Measurements from ENCODE around the gene CCDC170. TPM values are rescaled to one million over a fixed set of nuclear protein-coding genes. Genes with fewer than 3 reads are reported as not detected.
"Not testable (repeated sequence)": the region's sequence is repeated elsewhere in the genome, so short reads cannot be mapped to it uniquely, and the experiment has no call there.

CCDC170 gene
- total RNA-seq, 1 experiment from 2014 or later, result not detected

DNA sequence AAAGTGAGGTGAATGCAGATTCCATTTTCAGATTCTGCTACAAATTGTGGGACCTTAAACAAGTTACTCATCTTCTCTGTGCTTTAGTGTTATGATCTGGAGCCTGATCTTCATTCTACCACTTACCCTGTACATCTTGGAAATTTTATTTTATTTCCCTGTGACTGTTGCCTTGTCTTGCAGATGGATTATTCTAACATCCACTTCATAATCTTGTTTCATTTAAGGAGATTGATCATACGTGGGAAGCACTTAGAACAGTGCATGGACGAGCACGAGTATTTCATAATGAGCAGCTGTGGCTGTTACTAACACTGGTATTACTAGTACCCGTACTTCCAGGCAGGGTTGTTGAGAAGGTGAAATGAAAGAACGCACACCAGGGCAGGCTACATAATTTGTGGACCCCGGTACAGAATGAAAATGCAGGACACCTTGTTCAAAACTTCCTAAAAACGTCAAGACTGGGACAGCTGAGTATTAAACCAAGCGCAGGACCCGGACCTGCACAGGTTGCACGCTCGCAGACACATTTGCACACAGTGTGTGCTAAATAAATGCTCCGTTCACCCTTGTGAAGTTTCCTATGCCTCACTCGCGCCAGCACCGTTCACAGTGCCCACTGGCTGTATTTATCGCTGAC is 535 bp upstream of the CCDC170 start:
- DNase-seq (ENCODE audit: low read depth), result no peak

DNA sequence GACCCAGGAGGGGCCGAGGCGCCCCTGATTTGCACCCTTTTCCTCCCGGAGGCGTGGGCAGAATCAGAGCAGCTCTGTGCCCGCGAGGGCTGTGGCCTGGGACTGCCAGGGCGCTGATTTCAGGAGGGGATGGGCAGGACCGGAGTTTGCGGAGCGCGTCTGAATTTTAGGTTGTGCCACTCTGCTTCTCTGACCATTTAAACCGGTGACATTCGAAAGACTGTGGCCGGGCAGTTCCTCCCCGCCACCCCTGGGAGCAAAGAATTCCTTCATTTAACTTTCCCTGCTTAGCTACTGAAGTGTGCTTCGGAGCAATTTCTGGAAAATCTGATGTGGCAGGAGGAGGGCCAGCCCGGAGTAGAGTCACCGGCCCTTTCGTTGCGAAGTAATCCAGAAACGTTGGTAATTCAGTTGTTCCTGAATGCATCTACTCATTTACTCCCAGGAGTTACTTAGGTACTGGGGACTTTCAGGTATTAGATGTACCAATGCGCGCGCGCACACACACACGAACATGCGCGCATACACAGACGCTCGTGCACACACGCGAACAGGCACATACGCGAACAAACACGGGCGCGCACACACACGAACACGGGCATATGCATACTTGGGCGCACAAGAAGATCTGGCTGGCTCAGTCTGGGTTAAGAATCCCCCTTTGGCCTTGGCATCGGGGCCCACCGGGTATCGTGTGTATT is 568 bp downstream of the CCDC170 start:
- DNase-seq (ENCODE audit: low read depth), result peak; percentile 38

DNA sequence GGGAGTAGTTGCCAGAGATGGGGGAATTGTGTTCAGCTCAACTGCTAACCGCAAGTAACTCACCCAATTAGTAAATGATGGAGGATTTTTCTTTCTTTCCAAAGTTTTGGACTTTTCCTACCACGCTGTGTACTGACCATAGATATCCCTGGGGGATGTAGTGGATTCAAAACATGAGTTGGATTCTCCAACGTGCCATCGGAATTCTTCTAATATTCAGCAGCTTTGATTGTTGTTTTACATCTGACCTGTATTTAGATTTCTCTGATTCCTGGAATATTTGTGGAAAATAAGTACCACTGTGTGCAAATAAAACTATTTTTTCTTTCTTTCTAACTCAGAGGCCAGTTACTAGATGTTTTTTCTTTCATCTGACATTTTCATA is 1.1 kb downstream of the CCDC170 start:
- DNase-seq (ENCODE audit: low read depth), result no peak

DNA sequence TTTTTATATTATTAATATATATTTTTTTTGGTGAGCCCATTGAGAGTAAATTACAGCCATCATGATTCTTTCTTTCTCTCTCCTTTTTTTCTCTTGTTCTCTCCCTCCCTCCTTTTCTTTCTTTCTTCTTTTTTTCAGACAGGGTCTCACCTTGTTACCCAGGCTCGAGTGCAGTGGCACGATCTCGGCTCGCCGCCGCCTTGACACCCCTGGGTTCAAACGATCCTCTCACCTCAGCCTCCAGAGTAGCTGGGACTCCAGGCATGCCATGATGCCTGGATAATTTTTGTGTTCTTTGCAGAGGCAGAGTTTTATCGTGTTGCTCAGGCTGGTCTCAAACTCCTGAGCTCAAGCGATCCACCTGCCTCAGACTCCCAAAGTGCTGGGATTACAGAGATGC is 1.6 kb downstream of the CCDC170 start:
- no peak for DNase-seq (ENCODE audit: low read depth)

DNA sequence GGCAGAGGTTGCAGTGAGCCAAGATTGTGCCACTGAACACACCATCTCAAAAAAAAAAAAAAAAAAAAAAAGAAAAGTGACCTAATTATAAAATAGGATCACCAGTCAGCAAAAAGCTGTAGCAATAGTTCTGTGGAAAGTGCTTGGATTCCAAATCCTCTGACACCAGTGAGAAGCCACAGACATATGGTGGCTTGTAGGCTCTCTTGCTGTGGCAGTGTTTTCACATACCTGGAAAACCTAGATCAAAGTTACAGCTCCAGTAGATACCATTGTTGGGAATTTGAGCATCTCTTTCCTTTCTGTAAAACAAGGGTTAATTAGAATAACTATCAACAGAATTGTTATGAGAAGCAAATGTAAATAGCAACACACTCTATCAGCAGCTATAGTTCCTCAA is 4.1 kb downstream of the CCDC170 start:
- no peak for DNase-seq (ENCODE audit: low read depth)

DNA sequence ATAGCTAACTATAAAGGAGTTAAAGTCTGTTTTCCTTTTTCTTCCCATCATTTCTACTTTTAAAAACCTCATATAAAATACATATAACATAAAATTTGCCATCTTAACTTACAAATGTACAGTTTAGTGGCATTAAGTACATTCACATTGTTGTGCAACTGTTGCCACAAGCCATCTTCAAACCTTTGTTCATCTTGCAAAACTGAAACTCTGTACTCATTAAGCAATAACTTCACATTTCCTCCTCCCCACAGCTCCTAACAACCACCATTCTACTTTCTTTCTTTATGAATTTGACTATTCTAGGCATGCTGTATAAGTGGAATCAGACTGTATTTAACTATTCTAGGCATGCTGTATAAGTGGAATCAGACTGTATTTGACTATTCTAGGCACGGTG is 4.5 kb downstream of the CCDC170 start:
- no peak for DNase-seq (ENCODE audit: low read depth)

DNA sequence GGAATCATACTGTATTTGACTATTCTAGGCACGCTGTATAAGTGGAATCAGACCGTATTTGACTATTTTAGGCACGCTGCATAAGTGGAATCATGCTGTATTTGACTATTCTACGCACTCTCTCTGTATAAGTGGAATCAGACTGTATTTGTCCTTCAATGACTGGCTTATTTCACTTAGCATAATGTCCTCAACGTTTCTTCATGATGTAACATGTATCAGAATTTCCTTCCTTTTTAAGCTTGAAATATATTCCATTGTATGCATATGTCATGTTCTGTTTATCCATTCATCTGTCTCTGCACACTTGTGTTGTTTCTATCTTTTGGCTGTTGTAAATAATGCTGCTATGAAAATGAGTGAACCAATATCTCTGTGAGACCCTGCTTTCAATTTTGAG is 5.7 kb downstream of the CCDC170 start:
- no peak for DNase-seq (ENCODE audit: low read depth)

DNA sequence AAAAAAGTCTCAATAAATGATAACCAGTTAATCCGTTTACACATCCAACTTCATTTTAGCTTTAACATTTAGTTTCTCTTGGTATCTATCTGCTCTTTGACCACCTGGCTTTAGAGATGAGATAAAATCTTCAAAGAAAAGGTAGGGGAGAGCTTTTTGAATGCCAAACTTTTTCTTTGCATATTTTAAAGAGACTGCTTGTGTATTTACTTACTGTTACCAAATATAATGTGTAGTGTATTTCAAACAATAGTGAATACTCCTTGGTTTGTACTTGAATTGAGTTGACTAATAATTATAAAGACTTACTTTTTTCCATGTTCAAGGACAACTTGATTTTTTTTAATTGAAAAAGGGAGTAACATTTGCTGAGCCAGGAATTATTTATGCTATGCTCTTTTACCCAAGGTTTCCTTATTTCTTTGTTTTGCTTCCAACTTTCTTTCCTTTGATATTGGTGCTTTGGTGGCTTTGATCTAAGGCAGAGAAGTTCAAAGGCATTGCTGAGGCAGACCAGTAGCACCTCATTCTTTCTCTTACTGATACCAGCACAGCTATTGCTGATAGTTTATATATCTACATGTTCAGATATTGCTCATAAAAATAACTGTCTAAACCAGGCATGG is 7.8 kb downstream of the CCDC170 start:
- no peak for DNase-seq (ENCODE audit: low read depth)

DNA sequence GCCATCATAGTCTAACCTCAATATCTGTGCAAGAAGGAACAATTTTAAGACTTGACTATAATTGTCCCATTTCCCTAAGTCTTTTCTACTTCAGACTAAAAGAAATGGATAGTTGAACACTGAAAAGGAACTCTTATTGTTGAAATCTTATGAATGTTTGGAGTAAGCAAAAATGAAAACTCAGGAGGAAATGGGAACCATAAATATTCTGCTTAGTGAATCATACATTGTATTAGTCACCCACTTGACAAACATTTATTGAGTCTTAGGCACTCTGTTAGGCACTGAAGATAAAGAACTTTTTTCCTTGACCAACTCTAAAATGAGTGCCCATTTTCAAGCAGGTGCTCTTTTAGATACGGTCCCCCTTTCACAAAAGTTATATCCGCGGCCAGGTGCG is 8.7 kb downstream of the CCDC170 start:
- DNase-seq (ENCODE audit: low read depth), result peak; percentile 62

DNA sequence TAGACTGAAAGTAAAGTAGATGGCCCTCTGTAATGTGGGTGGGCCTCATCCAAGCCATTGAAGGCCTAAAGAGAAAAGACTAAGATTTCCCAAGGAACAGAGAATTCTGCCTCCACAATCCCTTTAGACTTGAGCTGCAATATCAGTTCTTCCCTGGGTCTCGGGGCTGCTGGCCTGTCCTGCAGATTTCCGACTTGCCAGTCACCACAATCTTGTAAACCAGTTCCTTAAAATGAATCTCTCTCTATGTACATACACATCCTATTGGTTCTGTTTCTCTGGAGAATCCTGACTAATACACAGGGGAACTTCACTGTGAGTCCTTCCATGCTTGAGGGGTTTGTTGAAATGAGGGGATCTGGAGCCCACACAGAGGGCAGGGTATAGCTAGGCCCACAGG is 12.9 kb downstream of the CCDC170 start:
- no peak for DNase-seq (ENCODE audit: low read depth)

DNA sequence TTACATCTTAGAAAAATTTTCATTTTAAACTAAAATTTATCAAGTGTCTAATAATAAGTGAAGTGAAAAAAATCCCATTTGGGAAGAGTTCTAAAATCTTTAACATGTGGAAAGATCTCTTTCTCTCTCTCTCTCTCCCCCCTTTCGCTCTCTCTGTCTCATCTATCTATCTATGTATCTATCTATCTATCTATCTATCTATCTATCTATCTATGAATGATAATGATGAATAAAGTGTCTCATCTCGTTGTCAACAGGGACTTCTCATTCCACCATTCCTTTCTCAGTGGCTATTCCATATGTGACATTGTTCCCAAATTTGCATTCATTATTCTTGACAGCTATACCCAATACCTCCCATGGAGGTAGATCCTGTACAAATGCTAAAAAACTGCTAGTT is 15.2 kb downstream of the CCDC170 start:
- no peak for DNase-seq (ENCODE audit: low read depth)

DNA sequence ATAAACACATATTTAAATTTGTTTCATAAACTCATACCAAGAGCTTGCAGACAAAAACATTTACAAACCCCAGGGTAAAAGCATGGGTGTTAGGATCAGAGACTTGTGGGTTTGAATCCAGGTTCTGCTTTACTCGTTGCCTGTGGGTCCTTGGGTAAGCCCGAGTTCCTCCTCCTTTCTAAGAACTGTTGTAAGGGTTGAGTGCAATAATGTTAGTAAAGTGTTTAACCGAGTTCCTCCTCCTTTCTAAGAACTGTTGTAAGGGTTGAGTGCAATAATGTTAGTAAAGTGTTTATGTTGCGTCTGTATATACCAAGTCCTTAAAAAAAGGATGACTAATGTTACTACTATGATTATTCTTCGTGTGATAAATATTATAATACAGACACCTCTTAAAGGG is 18.7 kb downstream of the CCDC170 start:
- no peak for DNase-seq (ENCODE audit: low read depth)

DNA sequence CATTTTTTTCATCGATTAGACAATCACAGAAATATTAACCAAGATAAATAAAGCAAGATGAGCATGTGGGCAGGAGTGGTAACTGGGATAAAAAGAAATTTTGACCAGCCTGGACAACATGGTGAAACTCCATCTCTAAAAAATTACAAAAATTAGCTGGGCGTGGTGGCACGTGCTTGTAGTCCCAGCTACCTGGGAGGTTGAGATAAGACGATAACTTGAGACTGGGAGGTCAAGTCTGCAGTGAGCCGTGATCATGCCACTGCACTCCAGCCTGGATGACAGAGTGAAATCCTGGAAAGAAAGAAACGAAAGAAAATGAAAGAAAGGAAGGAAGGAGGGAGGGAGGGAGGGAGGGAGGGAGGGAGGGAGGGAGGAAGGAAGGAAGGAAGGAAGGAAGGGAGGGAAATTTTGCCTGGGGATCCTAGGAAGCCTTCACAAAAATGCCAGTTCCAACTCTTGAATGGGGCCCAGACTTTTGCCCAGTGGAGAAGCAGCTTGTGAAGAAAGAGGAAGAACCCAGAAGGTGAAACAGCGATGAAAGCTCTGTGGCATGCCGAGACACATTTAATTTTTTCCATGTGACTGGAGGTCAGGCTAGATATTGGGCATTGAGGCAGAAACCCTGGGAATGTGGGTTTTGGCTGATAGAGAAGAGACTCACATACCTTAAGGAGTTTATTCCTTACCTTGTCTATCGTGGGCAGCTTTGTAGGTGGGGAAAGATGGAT is 20.3 kb downstream of the CCDC170 start:
- DNase-seq (ENCODE audit: low read depth), result peak; percentile 10

DNA sequence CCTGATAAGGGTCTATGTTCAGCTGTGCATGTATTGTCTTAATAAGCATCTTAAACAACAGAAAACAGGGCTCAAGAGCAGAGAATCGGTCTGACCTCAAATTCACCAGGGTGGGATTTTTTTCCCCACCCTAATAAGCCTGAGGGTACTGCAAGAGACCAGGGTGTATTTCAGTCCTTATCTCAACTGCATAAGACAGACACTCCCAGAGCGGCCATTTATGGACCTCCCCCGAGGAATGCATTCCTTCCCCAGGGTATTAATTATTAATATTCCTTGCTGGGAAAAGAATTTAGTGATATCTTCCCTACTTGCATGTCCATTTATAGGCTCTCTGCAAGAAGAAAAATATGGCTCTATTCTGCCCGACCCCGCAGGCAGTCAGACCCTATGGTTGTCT is 25.2 kb downstream of the CCDC170 start:
- not testable (repeated sequence) for DNase-seq (ENCODE audit: low read depth)

DNA sequence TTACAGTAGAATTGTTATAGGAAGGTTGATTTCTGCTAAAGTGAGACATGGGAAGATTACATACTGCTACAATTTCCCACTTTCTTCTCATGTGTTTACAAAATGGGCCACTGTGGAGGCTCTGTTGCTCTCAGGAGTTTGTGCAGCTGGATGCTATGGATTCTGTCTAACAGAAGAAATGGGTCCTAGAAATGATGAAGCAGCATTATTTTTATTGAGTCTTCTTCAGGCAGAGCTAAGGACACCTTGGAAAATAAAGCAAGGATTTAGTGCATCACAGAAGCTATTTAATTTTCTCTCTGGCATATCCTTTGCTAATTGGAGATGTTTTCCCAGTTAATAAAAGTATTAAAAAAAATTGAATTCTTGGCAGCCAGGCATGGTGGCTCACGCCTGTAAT is 29.2 kb downstream of the CCDC170 start:
- no peak for DNase-seq (ENCODE audit: low read depth)

DNA sequence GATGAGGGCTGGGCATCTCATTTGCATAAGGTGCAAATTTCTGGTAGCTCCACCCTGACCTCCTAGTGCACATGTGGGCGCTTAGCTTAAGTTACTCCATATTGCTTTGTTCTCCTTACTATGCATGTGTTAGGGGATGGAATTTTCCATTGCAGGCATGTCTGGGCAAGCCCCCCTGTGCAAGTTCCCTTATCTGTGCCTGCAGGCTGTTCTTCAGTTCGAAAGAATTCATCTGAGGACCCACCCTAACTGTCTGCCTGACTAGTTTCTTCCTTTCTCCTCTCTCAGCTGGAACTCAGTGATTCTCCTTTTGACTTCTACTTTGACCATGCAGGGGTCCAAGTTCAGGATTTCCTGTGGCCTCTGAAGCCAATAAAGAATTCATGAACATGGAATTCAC is 30.2 kb downstream of the CCDC170 start:
- DNase-seq (ENCODE audit: low read depth), result no peak

DNA sequence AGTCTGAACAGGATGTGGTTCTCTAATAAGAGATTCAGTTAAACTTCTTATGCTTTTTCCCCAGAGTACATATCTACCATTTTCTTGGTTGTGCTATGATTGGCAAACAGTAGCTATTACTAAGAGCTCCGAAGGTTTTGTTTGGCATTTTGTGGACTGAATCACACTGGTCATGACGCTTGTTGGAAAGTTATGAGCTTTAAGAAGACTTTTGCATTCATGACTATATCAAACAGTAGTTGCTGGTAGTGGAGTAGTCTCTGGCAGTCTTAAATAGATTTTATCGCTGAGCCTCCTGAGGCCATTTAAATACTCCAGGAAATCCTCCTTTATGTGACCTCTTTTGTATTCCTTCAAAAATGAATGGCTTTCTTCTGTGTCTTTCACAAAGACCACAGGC is 40.8 kb downstream of the CCDC170 start:
- peak; percentile 50 for DNase-seq (ENCODE audit: low read depth)

DNA sequence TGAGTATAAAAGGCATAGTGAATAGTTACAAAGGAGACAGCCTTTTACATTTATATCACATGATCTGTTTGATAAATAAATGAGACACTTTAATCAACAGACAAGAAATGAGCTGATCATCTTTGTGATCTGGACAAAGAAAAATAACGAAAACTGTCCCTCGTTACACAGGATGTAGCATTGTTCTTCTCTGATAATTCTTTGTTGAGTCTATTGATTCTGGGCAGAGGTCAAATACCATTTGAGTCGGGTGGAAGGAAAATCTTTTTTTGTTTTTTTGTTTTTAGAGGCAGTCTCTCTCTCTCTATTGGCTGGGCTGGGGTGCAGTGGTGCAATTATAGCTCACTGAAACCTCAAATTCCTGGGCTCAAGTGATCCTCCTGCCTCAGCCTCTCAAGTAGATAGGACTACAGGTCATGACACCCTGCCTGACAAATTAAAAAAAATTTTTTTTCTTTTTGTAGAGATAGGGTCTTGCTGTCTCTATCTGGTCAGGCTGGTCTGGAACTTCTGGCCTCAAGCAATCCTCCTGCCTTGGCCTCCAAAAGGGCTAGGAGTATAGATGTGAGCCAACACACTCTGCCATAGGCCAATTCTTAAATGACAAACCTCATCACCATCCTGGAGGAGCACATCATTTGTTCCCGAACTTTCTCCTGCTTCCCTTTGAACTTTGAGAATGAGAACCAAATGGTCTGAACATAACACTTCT is 41.8 kb downstream of the CCDC170 start:
- no peak for DNase-seq (ENCODE audit: low read depth)

DNA sequence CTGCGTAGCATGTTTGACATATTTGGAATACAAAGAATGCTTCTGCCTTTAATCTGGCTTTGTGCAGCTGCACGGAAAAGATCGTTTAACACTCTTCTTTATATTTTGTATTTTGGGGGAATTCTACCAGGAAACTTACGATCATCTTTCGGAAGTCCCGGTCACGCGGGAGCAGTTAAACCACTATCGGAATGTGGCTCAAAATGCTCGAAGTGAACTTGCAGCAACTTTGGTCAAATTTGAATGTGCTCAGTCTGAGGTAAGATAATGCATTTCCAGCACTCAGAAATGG is 42.3 kb downstream of the CCDC170 start:
- DNase-seq (ENCODE audit: low read depth), result no peak

DNA sequence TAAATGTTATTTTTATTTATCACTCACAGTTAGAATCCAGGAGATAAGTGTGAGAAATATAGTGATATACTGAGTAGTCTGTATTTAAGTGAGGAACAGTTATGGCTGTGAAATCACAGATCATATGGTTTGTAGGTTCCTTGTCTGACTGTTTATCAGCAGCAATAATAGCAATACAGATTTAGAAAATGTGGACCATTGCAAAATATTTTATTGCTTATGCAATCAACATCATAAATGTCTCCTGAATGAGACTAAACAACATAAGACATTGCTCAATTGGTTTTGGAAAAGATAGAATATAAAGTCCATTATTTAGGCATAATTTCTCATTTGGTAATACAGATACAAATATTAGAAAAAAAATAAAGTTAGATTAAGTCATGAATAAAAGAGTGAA is 43.7 kb downstream of the CCDC170 start:
- no peak for DNase-seq (ENCODE audit: low read depth)

DNA sequence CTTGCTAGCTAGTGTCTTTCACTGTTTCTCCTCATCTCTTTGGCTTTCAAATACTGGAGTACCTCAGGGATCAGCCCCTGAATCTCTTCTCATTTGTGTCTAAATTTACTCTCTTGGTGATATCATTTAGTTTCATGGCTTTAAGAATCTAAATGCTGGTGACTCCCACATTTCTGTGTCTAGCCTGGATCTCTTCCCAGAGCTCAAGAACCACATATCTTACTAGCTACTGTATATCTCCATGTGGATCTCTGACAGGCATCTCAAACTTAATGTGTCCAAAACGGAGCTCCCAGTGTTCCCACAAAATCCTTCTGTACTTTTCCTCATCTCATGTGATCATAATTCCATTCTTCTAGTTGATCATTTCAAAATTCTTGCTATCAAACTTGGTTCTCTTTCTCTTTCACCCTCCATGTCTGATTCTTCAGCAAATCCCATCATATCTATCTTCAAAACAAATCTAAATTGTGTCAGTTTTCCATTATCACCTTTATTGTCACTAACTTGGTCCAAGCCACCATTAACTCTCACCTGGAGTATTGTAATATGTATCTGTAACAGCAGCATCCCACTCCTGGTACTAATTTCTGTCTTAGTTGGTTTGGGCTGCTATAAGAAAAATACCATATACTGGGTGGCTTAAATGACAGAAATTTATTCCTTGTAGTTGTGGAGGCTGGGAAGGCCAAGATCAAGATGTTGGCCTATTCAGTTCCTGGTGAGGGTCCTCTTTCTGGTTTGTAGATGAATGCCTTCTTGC is 45.9 kb downstream of the CCDC170 start:
- peak; percentile 7 for DNase-seq (ENCODE audit: low read depth)

DNA sequence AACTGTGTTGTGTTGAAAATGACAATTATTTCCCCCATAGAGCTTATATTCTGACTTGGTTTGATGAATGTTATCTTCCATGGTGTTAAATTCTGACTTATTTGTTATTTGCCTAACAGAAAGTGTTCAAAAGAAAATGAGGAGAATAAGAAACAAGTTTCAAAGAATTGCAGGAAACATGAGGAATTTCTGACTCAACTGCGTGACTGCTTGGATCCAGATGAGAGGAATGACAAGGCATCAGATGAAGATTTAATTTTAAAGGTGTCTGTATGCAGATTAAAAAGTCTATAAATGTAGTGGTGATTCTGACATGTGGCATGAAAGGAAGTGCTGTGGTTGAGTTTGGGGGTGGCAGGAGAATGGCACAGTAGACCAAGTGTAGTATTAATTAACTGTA is 50.6 kb downstream of the CCDC170 start:
- DNase-seq (ENCODE audit: low read depth), result no peak
